Measurements from ENCODE around the gene RTL1.

The RTL1 gene

DNA sequence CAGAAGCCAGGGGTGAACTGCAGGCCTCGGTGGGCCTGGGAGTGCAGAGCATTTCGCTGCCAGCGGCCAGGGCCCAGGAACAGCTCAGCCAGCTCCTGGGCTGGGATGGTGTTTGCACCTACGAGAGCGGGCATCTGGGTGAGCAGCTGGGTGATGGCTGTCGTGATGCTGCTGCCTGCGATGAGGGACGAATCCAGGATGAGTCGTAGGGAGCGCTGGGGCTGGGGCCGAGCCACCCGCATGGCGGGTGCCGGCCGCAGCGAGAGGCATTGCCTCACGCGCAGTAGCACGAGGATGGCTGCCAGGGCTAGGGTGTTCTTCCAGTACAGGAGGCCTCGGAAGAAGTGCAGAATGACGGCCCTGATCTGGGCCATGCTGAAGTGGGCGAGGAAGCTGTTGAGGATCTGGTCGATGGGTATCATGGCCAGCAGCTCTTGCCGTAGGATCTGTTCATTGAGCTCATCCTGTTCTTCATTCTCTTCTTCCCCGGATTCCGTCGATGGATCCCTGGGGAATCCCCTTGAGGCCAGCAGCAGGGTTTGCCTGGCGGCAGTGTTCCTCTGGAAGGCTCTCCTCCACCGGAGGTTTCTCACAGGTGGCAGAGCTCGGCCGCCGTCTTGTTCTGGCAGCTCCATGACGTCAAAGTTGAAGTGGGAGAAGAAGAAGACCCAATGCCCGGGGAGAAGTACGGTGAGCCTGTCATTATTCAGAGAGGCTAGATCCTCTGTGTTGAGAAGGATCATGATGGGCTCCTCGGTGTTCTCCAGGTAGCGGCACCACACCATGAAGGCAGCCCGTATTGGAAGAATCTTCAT lies 22.1 kb downstream of the RTL1 start:
- no peak for DNase-seq

- no peak for DNase-seq
Observed at GRCh38 chr14:100880271-100881101, 23.0 kb downstream of the RTL1 start.

- no peak for DNase-seq
Observed at GRCh38 chr14:100879782-100880181, 23.7 kb downstream of the RTL1 start.

- DNase-seq, result no peak
Observed at GRCh38 chr14:100879194-100879593, 24.3 kb downstream of the RTL1 start.

- DNase-seq, result no peak
Observed at GRCh38 chr14:100878271-100879146, 25.0 kb downstream of the RTL1 start.

GRCh38 chr14:100875861-100876590 lies 27.5 kb downstream of the RTL1 start:
- no peak for DNase-seq

DNA sequence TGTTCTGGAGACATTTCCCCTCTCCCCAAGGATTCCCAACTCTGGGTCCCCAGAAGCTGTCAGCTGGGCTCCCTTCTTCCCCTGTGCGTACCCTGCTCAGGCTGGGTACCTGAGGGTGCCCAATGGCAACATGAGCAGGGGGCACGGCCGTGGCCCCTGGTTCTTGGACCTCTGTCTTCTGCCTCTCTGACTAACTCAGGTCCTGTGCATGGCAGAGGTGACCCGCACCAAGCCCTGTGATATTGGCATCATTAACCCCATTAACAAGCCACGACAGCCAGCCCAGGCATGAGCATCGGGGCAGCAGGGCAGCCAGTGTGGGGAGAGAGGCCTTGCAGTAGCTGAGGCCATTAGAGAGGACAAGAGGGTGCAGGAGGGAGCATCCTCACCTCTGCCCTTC lies 28.4 kb downstream of the RTL1 start:
- DNase-seq, result no peak

DNA sequence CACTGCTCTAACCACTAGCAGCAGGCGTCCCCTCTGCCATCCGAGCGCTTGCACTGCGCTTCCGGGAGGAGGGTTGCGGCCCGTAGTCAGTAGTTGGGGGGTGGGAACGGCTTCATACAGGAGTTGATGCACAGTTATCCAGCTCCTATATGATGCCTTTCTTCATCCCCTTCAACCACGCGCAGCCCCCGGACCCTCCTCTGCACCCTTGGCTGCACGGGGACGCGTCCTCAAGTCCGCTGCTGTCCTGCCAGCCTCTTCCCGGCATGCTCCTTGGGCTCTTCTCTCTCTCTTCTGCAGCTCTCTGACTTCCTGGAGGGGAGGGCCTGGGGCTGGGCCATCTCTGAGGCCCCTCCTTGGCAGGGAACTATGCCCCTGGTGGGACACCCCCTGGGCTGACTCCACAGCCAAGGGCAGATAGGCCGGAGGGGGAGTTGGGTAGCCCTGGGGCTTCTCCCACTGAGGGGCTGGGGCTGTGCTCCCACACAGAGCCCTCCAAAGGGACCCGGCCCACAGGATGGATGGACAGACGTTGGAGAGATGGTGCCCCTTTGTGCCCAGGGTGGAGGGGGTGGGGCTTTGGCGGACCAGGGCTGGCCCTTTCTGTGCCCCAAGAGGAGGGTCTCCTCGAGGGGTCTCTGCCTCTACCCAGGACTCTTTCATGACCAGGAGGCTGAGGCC lies 29.0 kb downstream of the RTL1 start:
- no peak for DNase-seq

DNA sequence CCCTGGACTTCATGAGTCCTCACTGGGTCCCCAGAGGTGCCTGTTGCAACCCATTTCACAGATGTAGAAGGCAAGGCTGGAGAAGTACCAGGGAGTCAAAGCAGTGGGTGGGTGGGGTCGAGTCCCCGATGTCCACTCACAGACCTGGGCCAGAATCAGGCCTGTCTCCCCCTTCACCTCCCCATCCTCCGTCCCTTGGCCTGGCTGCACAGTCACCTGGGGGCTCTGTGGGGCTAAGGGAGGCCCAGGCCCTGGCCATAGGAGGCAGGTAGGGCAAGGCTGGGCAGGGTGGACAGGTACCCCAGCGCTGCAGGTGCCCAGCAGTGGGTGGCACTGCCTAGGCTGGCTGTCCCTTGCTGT lies 29.5 kb downstream of the RTL1 start:
- DNase-seq, result no peak

GRCh38 chr14:100873096-100873482 lies 30.4 kb downstream of the RTL1 start:
- DNase-seq, result no peak

- DNase-seq, result no peak
Observed at GRCh38 chr14:100872259-100873095, 31.0 kb downstream of the RTL1 start.

DNA sequence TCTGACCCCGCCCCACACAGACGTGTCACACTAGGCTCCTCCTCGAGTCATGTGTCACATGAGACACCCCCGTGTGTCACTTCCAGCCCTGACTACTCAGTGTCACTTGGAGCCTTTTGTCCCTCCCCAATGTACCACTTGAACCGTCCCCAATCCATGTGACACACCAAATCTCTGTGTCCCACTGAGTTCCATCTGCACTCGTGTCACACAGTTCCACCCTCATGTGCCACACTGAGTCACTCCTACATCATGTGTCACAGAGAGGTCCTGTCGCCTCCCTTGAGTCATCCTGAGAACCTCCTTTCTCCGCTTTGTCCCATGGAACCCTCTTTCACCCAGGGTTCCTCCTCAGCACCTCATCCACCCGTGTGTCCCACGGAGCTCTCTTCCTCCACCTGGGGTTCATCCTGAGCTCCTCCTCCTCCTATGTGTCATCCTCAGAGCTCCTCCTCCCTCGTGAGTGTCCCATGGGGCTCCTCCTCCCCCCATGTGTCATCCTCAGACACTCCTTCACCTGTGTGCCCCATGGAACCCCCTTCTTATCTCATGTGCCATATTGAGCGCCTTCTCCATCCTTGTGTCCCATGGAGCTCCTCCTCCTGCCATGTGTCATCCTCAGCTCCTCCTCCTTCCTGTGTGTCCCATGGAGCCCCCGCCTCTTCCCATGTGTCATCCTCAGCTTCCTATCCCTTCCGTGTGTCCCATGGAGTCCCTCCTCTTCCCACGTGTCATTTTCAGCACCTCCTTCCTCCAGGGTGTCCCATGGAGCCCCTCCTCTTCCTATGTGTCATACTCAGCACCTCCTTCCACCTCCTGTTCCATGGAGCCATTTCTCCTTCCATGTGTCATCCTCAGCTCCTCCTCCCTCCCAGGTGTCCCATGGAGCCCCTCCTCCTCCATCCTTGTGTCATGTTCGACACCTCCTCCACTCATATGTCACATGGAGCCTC lies 32.0 kb downstream of the RTL1 start:
- no peak for DNase-seq

DNA sequence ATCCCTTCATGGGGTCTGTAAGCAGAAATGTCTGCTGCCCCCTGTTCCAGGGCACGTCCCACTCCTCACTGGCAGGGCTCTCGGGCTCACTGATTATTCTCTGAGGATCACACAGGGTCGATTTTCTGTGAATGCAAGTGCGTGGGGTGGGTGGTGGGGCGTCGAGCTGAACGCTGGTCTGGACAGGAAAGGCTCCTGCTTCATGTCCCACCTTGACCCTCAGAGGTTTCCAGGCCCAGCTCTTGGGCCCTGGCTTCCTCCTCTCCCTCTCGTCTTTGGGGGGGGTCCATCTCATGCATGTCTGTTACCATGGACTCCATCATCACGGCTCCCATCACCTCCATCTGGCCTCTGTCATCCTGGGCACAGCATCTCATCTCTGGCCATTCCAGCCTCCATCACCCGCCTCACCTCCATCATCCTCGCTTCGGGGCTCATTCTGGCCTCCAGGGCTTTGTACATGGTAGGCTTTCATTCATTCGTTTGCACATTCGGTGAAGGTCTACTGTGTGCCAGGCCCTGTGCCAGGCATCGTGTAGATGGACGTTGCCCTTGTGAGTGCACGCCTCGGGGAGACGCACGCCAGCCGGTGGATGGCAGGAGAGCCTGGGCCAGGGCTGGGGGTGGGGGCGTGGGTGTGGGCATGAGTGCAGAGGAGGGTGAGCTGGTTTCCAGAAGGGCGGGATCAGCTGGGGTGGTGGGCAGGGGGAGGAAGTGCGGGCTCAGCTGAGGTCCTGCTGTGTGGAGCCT lies 34.7 kb downstream of the RTL1 start:
- no peak for DNase-seq

- no peak for DNase-seq
Observed at GRCh38 chr14:100867631-100868315, 35.7 kb downstream of the RTL1 start.

GRCh38 chr14:100866666-100867630 lies 36.6 kb downstream of the RTL1 start:
- DNase-seq, result no peak

GRCh38 chr14:100865682-100866591 lies 37.6 kb downstream of the RTL1 start:
- DNase-seq, result no peak
